ENCODE data around the gene ALS2CL. TPM values are rescaled to one million over a fixed set of nuclear protein-coding genes. Genes with fewer than 3 reads are reported as not detected.
A peak's percentile ranks its signal among the peaks of the same experiment; 100 is the strongest.

Gene ALS2CL
- total and polyA plus RNA-seq, 9 donors, result 3.3 to 13.2 (median 6.2) TPM

DNA sequence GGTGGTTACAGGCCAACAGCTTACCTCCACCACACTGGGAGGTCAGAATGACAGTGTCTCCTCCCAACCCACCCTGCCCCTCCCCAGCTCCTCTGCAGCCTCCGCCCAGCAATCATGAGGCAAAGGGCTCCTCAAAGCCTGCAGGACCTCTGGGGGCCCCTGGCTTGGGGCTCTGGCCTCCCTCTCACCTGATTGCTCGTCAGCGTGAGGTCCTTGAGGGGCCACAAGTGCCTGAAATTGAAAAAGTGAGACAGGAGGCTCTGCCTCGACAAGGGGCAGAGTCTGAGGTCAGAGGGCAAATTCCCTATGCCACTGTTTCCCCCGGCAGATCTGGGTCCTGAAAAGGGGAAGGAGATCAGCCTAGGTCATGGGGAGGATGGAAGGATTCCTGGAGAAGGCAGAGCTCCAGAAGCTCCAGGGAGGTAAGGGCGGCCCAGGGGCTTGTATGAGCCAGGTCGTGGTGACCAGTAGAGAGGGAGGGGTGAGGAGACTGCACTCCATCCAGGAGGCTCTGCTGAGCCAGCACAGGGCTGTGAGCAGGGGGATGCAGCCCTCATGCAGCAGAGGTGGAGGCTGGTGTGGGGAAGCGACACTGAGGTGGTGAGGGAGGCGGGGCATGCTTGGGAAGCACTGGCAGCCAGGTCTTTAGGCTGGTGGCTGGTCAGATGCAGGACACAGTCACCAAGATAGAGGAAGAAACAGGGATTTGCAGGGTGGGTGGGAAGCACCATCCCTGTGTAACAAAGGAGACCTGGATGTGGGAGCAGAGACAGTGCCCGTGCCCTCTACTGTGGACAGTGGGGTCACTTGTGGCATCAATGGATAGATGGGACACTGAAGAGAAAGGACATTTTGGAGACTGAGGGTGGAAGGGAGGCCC is 20.1 kb downstream of the ALS2CL start:
- WGBS, 3 donors, result 72 to 75% (median 73%) methylated on average over 10 of the region's 10 CpGs
- Histone ChIP-seq H3K4me1 (ENCODE audit: insufficient read depth) (no peaks in the 10 kb centered on the region), H3K4me3 (no peak overlapping the region), H3K9me3 (no peaks in the 10 kb centered on the region), H3K27ac (no peak overlapping the region), H3K27me3 (no peaks in the 10 kb centered on the region), H3K36me3 (no peaks in the 10 kb centered on the region)
- intact Hi-C loops (cut with DNase I), result no loop called here
- DNase-seq, result peak in 4 of 5 donors; percentile 4 to 25 (median 8)
- TF ChIP-seq POLR2A (IDR thresholded peaks at IDR 0.05), result no peak
- TF ChIP-seq, protein P1, sequence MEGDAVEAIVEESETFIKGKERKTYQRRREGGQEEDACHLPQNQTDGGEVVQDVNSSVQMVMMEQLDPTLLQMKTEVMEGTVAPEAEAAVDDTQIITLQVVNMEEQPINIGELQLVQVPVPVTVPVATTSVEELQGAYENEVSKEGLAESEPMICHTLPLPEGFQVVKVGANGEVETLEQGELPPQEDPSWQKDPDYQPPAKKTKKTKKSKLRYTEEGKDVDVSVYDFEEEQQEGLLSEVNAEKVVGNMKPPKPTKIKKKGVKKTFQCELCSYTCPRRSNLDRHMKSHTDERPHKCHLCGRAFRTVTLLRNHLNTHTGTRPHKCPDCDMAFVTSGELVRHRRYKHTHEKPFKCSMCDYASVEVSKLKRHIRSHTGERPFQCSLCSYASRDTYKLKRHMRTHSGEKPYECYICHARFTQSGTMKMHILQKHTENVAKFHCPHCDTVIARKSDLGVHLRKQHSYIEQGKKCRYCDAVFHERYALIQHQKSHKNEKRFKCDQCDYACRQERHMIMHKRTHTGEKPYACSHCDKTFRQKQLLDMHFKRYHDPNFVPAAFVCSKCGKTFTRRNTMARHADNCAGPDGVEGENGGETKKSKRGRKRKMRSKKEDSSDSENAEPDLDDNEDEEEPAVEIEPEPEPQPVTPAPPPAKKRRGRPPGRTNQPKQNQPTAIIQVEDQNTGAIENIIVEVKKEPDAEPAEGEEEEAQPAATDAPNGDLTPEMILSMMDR (IDR thresholded peaks at IDR 0.05), result no peak
- no peak for TF ChIP-seq EP300 (IDR thresholded peaks at IDR 0.05)

DNA sequence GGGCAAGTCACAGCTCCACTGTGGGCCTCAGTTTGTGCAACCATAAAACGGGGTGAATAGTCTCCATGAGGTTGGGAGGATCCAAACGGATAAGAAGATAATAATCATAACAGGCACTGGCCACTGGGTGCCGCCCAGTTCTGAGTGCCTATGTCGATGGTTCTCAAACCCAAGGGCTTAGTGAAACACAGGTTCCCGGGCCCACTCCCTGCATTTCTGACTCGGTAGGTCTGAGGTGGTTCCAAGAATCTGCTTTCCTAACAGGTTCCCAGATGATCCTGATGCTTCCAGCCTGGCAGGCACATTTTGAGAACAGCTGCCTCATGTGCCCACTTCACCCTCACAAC is 21.2 kb downstream of the ALS2CL start:
- TF ChIP-seq EP300 (IDR thresholded peaks at IDR 0.05), result no peak
- TF ChIP-seq, protein P1 (IDR thresholded peaks at IDR 0.05), result no peak
- TF ChIP-seq POLR2A (IDR thresholded peaks at IDR 0.05), result no peak
- H3K4me1 ChIP-seq (ENCODE audit: insufficient read depth), result no peaks in the 10 kb centered on the region
- no peaks in the 10 kb centered on the region for H3K36me3 ChIP-seq
- H3K9me3 ChIP-seq, result no peaks in the 10 kb centered on the region
- H3K4me3 ChIP-seq, result no peak overlapping the region
- peak in 2 of 5 donors; percentile 2 for DNase-seq
- WGBS, 3 donors, result 91% methylated on average over 6 of the region's 6 CpGs
- H3K27me3 ChIP-seq, result no peaks in the 10 kb centered on the region
- H3K27ac ChIP-seq, result no peak overlapping the region
- intact Hi-C loops (cut with DNase I), result no loop called here

- Histone ChIP-seq H3K27me3 (no peaks in the 10 kb centered on the region), H3K36me3 (no peaks in the 10 kb centered on the region), H3K4me1 (ENCODE audit: insufficient read depth) (no peaks in the 10 kb centered on the region), H3K4me3 (no peak overlapping the region), H3K9me3 (no peaks in the 10 kb centered on the region), H3K27ac (no peak overlapping the region)
- DNase-seq, result peak; percentile 7 to 16 (median 15)
- TF ChIP-seq, protein P1 (IDR thresholded peaks at IDR 0.05), result no peak
- TF ChIP-seq POLR2A (IDR thresholded peaks at IDR 0.05) (no peak), EP300 (IDR thresholded peaks at IDR 0.05) (no peak)
- WGBS, 3 donors, result 92 to 93% (median 92%) methylated on average over 25 of the region's 25 CpGs
- intact Hi-C loops (cut with DNase I), result no loop called here
These were observed 21.7 kb downstream of the ALS2CL start for GRCh38 chr3:46671541-46672348.

GRCh38 chr3:46670891-46671427 is 22.5 kb downstream of the ALS2CL start:
- 96 to 100% (median 97%) methylated on average over 4 of the region's 4 CpGs for WGBS, 3 donors
- peak in 3 of 5 donors; percentile 4 to 17 (median 6) for DNase-seq
- H3K27me3 ChIP-seq, result no peaks in the 10 kb centered on the region

More at GRCh38 chr3:46670891-46671427, 22.5 kb downstream of the ALS2CL start:
- Histone ChIP-seq H3K4me1 (ENCODE audit: insufficient read depth) (no peaks in the 10 kb centered on the region), H3K9me3 (no peaks in the 10 kb centered on the region), H3K27ac (no peak overlapping the region), H3K4me3 (no peak overlapping the region), H3K36me3 (no peaks in the 10 kb centered on the region)
- TF ChIP-seq POLR2A (IDR thresholded peaks at IDR 0.05) (no peak), EP300 (IDR thresholded peaks at IDR 0.05) (no peak)
- TF ChIP-seq, protein P1 (IDR thresholded peaks at IDR 0.05), result no peak
- intact Hi-C loops (cut with DNase I), result no loop called here

All from ovary (tissue), 9 donors.